ENCODE results near the gene DAP.

The DAP gene

DNA sequence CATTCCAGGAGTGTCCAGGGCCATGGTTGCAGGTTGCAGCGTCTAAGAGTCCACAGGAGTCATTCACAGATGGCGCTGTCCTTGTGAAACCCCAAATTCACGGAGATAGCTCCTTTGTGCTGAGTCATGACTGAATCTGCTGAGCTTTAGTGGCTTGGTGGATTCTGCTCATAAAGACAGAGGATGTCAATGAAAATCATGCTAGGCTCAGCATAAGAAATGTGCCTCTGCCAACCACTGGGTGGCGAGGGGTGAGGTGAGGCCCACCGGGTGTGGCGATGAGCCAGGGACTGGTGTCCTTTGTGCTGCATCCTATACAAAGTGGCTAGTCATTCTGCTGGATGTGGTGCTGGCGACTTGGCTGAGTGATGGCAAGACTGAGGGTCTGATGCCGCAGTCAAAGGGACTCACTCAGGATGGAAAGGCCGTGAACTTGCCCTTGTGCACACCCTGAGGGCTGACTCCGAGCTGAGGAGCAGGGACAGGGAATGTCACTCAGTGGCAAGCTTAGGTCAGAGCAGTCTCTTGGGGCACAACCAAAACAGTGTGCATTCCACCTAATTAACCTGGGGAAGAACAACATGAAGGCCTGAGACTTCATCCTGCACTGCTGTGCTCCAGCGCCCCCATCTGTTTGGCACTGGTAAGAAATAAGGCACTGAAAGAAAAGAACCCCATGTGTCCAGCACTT, 71.5 kb downstream of the DAP start:
- DNase-seq (ENCODE audit: low read depth): no peak

DNA sequence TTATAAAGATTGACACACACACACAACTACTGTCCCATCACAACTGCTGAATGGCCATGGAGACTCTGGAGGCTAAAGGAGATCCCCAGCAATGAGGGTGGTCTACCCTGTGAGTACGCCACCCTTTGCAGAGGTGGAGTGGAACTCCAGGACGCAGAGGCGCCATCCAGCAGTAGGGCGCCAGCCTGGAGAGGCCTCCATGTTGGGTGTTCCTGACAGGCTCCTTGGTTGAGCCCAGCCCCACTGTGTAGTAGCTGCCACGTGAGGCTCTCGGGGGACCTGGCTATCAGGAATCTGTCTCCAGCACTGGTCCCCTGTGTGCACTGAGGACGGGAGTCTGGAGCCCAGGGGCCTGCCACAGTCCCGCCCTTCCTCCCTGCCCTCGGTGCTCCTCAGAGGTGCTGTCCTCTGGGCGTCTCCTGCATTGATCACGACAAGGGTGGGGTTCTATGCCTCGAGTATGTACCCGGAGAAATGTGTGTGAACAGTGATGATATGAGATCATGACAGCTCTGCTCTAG, 72.3 kb downstream of the DAP start:
- no peak for DNase-seq (ENCODE audit: low read depth)

DNA sequence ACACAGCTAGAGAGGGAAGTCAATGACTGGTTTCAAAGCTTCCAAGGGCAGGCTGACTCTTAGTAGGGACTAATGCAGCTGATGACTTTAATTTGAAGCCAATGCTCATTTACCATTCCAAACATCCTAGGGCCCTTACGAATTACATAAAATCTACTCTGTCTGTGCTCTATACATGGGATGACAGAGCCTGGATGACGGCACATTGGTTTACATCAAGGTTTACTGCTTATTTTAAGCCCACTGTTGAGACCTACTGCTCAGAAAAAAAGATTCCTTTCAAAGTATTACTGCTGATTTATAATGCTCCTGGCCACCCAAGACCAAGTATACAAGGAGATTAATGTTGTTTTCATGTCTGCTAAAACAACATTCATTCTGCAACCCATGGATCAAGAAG, 74.1 kb downstream of the DAP start:
- DNase-seq (ENCODE audit: low read depth): no peak

DNA sequence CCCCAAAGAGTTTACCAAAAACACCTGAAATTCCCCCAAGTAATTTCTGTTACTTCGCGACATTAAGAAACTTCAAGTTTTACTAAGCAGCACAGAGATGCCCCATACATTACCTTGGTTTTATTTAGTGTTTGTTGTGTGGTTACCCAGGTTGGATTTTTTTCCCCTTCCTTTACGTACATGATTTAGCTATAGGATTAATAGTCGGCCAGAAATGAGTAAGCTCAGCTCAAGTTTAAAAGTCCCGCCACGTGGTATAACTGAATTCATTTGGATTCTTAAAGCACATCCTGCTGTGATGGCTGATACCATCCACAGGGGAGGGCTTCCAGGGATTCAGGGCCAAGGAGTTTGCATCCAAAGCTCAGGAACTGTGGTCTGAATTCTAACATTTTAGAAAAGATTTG, 75.9 kb downstream of the DAP start:
- no peak for DNase-seq (ENCODE audit: low read depth)

DNA sequence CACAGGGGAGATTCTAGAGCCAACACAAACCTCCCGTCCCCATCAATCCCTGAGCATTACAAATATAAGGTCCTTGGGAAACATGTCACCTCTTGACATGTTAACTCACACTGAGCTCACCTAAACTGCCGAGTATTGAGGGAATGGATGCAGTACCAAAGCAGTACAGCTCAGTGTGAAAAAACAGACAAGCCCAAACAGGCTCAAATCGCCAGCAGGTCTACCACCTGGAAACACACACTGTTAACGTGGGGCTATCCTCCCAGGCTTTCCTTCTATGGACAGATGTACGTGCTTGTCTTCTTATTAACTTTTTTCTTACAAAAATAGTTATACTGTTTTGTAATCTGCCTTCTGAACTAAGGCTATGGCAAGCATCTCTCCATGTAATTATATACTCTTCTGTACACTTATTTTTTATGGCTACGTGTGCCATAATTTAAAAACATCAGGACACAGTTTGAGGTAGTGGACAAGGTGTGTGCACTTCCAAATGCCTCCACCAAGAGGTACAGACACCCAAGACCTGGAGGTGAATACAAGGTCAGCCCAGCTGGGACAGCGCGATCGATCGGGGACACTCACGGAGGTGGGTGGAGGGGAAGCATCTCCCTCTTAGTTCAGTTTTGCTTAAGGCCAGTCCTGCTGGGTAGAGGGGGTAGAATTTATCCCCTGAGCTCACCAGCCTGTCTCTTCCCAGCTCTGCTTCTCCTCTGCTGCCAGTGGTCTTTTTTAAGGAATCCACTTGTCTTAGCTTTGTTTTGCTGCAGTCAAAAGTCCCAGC, 76.5 kb downstream of the DAP start:
- no peak for DNase-seq (ENCODE audit: low read depth)

DNA sequence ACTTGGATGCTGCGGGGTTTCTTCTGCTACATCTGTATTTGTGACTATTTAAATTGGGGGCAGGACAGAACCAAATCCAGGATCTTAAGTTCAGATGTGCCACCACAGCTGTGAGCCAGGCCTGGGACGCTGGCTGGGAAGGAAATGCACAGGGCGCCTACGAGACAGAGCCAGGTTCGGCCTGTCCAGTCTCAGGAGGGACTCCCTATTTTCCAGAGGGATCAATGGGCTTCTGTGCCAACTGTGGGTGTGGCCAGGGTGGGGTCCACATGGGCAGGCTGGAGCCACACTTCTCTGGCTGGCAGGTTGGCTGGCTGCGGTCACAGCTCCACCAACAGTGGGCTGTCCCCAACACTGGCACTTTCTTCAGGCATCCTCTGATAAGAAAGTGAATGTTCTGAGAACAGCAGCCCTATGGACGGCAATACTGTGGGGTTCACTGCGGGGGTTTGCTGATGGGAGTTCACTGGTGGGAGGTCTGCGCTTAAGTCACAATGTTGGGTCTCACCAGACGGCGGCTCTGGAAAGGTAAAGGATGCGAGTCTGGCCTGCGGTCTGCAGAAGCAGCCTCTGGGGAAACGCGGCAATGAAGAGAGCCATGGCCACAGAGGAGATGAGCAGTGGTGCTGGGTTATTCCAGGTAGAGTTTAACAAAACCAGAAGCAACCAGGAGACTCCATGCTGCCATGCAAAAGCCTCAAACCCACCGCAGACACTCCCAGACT, 78.1 kb downstream of the DAP start:
- DNase-seq (ENCODE audit: low read depth): no peak

DNA sequence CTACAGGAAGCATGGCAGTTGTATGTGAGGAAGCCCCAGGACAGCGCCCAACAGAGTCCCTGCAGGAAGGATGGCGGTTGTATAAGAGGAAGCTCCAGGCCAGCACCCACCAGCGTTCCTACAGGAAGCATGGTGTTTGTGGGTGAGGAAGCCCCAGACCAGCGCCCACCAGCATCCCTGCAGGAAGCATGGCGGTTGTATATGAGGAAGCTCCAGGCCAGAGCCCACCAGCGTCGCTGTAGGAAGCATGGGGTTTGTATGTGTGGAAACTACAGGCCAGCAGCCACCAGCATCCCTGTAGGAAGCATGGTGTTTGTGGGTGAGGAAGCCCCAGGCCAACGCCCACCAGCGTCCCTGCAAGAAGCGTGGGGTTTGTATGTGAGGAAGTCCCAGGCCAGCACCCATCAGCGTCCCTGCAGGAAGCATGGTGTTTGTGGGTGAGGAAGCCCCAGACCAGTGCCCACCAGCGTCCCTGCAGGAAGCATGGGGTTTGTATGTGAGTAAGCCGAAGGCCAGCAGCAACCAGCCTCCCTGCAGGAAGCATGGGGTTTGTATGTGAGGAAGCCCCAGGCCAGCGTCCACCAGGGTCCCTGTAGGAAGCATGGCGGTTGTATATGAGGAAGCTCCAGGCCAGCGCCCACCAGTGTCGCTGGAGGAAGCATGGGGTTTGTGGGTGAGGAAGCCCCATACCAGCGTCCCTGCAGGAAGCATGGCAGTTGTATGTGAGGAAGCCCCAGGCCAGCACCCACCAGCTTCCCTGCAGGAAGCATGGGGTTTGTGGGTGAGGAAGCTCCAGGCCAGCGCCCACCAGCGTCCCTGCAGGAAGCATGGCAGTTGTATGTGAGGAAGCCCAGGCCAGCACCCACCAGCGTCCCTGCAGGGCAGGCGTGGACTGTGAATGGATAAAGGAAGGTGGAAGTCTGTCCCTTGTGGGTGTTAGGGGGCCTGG, 79.0 kb downstream of the DAP start:
- no peak for DNase-seq (ENCODE audit: low read depth)

DNA sequence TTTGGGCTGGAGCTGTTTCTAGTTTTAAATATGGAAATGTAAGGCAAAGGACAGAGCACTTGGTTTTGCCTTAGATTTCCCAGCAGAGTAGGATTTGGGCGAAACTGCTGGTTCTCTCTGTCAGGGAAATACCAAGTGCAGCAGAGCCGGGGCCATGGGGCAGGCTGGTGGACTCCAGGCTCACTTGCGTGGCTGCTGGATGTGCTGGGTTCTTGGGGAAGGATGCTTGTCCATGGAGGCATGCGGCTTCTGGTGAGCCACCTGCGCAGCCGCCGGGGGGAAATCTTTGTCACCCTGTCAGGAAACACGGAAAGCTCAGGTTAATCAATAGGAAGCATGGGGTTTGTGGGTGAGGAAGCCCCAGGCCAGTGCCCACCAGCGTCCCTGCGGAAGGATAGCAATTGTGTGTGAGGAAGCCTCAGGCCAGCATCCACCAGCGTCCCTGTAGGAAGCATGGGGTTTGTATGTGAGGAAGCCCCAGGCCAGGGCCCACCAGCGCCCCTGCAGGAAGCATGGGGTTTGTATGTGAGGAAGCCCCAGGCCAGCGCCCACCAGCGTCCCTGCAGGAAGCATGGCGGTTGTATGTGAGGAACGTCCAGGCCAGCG, 80.1 kb downstream of the DAP start:
- DNase-seq (ENCODE audit: low read depth): no peak

DNA sequence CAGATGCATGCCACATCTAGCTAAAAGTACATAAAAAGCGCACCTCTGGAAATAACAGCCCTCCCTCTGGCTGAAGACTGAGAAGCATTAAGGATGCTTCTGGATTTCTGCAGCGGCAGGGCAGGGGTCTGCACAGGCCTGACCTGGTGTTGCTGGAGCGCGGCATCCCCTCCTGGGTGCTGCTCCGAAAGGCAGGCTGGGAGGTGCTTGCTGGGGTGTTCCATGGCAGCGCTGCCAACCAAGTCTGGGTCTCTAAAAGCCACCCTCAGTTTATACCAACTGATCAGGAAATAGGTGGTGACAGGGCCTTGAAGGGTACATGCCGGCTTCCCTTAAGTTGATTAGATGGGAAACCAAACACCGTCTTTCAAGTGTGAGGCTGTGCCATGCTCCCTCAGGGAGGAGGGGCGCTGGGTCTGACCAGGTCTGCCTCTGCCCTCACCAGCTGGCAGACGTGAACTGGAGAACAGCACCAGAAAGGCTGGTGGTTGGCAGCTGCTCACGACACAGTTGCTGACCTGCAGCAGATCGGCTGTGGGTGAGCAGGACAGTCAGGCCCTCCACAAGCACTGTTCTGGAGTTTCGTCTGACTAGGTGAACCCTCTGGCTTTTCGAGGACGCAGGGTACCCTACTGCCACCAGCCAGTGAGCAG, 81.6 kb downstream of the DAP start:
- no peak for DNase-seq (ENCODE audit: low read depth)

DNA sequence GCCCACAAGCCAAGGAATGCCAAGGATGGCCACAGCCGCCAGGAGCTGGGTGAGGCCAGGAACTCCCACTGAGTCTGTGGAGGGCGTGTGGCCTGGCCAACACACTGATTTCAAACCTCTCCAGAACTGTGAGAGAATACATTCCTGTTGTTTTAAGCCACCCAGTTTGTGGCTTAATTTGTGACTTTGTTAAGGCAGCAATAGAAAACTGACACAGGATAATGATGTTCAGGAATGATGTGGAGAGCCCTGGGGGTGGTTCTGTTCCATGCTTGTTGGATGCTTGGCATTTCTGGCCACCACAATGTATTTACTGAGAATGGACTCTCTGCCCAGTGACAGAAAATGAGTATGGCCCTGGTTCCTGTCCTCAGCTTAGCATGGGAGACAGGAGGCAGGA, 82.8 kb downstream of the DAP start:
- DNase-seq (ENCODE audit: low read depth): no peak

DNA sequence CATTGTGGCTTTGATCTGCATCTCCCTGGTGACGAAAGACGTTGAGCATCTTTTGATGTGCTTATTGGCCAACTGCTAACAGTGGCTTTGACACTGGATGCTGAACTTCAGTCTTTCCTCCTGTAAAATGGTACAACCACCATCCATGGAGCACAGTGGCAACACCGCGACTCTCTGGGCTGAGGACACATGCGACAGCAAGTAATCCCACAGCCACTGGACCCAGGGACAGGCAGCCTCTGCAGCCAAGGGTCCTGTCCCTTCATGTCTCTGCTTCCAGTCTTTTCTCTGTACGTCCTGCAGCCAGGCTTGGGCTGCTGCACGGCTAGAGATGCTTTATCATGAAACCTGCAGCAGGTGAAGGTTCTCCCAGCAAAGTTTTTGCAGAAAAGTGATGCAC, 83.5 kb downstream of the DAP start:
- DNase-seq (ENCODE audit: low read depth): no peak

DNA sequence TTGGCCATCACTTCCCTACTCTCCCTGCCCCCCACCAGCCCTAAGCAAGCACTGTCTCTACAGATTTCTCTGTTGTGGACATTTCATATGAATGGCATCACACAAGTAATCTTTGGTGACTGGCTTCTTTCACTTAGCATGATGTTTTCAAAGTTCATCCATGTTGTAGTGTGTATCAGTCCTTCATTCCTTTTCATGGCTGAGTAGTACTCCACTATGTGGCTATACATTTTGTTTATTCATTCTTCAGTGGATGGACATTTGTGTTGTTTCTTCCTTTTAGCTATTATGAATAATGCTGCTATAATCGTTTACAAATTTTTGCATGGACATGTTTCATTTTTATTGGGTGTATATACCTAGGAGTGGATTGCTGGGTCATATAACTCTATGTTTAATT, 84.1 kb downstream of the DAP start:
- no peak for DNase-seq (ENCODE audit: low read depth)

DNA sequence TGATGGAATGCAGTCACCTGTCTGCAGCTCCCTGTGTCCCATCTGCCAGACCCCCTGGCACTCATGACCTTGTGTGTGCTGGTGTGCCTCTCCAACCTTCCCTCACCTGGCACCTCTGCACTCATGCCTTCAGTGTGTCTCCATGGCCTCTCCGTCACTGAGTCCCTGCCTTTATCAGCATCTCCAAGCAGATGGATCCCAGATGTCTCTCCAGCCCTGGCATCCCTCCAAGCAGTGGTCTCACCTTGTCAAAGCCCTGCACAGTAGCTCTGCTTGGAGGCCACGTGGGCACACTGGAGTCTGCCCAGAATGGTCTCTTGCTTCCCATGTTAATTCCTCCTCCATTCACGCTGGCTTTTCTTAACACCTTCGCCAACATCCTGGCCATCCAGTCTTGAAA, 84.8 kb downstream of the DAP start:
- no peak for DNase-seq (ENCODE audit: low read depth)

DNA sequence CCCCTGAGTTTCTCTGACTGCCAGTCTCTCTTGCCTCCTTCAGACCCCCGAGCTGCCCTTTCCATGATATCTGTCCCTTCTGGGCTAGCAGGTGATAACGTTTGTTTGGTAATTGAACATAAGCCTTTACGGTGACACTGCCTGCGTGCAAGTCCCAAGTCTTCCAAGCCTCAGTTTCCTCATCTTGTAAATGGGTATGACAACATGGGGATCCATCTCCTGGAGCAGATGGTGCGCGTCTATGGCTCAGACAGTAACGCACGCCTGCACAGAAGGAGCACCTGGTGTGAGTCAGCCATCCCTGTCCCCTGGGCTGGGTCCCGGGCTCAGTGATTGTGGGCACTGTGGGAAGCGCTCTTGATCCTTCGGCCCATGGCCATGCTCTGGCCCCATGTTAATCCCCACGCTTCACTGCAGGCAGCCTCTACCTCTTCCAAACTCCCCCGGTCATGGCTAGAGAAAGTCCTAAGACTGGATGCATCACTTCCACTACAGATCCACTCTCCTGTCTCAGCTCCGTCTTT, 85.8 kb downstream of the DAP start:
- DNase-seq (ENCODE audit: low read depth): no peak

DNA sequence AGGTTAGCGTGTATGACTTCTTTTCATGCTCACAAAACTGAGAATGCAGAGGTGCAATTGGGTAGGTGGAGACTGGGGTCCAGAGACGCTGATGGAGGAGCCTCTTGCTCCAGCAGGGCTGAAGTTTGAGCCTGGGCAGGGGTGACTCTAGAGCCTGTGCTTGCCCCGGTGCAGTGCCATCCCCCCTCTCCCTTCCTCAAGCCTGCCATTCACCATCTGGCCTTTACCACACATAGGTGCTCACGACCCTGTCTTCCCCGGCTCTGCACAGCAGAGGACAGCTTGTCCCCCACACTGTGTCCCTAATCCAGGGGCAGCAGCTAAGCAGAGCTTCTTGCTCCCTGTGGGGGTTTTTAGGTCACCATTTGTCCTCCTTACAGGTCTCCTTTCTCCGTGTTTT, 86.5 kb downstream of the DAP start:
- no peak for DNase-seq (ENCODE audit: low read depth)

DNA sequence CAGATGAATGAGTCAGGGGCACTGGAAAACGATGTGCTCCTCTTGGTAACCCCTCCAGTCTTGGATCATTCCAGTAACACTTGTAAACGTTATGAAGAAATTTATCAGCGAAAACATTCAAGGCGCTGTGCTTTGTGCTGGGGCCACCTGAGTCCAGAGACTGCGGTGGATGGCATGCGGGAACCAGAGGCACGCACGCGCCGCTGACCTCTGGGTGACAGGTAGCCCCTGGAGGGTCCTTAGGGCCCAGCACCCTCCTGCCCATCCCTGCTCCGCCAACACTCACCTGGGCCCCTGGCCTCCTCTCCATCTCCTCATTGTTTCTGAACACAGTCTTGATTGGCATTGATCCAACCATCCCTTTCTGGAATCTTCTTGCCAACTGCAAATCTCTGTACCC, 86.9 kb downstream of the DAP start:
- DNase-seq (ENCODE audit: low read depth): no peak

DNA sequence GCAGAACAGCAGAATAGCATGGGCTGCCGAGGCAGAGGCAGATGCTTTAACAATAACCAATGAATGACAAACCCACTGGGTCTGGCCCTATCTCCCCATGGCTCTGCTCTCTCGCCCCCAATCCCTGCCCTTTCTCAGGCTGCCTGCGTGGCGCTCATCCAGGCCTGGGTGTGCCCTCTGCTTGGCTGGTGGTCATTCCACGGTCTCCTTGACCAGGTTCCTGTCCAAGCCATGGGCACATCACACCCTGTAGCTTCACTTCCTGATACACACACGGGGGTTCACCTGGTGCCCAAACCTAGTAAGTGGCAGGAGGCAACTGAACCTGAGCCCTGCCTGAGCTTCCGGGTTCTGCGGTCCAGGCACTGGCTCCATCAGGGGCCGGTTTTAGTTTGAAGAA, 87.6 kb downstream of the DAP start:
- DNase-seq (ENCODE audit: low read depth): no peak

DNA sequence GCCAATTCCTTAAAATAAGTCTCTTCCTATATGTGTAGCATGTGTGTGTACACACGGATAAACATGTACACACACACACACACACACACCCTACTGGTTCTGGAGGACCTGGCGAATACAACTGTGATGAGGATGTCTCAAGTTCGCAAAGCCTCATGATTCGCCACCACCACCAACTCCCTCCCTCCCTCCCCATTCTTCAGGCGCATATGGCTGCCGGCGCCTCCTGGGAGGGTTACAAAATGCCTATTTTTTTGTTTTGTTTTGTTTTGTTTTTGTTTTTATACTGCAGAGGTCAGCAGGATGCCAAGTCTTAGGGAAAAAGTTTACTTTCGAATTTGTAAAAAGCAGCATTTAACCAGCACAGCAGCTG, 88.0 kb downstream of the DAP start:
- DNase-seq (ENCODE audit: low read depth): no peak

DNA sequence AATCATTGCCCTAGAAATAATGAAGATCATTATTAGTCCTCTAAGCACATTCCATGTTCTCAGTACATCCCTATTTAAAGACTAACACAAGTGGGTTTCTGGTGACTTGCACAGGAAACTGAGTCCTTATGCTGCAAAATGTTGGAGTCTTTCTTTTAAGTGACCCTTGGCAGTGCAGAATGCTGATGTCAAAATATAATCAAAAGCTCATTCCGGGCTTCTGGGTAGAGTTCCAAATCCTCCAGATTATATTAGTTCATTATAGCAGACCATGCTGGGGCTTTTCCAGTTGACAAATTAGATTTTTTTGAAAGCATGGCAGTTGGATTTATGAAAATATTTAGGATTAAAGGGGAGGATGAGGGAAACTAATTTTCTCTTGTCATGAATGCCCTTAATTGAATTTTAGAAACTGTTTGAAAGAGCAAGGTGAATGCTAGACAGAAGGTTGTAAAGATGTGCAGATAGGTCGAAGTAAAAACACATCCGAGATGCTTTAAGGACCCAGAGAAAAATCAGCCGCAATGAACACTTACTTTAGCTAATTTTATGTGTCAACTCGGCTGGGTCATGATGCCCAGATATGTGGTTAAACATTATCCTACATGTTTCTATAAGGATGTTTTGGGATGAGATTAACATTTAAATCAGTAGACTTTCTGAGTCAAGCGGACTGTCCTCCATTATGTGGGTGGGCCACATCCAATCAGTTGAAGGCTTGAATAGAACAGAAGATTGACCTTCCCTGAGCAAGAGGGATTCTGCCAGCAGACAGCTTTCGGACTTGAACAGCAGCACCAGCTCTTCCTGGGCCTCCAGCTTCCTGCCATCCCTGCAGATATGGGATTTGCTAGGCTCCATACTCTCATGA, 88.7 kb downstream of the DAP start:
- no peak for DNase-seq (ENCODE audit: low read depth)

Measured in T-helper 22 cell (primary cell).